GM12891 (cell line): Measurements from ENCODE around the gene RFC5.

Source experiments
- POLR2A ChIP-seq: IDR thresholded peaks from 2 replicates; pipeline ENCODE4 v1.6.1; 2011; ENCODE audit warnings: low read depth, low read length, control low read depth
- POLR2AphosphoS5 ChIP-seq: IDR thresholded peaks from 2 replicates; pipeline ENCODE4 v1.6.1; 2011; ENCODE audit warnings: low read depth, low read length, control low read depth
- TAF1 ChIP-seq: IDR thresholded peaks from 2 replicates; pipeline ENCODE4 v1.6.1; 2011; ENCODE audit warnings: low read depth, low read length, control low read depth

DNA sequence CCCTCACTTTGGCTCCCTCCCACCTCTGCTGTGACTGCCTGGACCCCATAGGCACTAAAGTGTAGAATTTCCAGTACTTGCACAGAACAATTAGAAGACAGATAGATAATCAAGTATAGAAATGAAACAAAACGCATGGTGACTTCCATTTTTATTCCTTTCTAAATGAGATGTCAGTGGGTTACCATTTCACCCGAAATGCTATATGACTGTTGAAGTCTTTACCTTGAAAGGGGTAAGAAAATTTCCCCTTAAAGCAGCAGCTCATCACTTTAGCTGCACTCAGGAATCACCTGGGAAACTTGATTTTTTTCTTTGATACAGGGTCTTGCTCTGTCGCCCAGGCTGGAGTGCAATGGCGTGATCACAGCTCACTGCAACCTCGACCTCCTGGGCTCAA, 35.2 kb upstream of the RFC5 start:
- TF ChIP-seq POLR2A (no peak), TAF1 (no peak), POLR2AphosphoS5 (no peak)
